Esophagus (tissue), 2 donors: Measurements from ENCODE around the gene LAMA3. TPM values are rescaled to one million over a fixed set of nuclear protein-coding genes. Genes with fewer than 3 reads are reported as not detected.

Experiments used
- H3K27ac ChIP-seq, 2 donors: one replicate each; pipeline ENCODE4 v1.5.1; 2013; ENCODE audit warnings: low read depth in 2 of 2, mild to moderate bottlenecking in 2 of 2, inconsistent platforms in 1 of 2, low read length in 1 of 2, moderate library complexity in 1 of 2
- H3K27me3 ChIP-seq, 2 donors: one replicate each; pipeline ENCODE4 v1.6.1; 2013; ENCODE audit warnings: low read length in 2 of 2, control low read depth in 1 of 2, mild to moderate bottlenecking in 1 of 2; ENCODE audit not compliant: insufficient read depth in 2 of 2, control insufficient read depth in 1 of 2
- H3K36me3 ChIP-seq, 2 donors: one replicate each; pipeline ENCODE4 v1.6.1; 2013; ENCODE audit warnings: low read length in 1 of 2; ENCODE audit not compliant: control insufficient read depth in 2 of 2, insufficient read depth in 2 of 2
- H3K4me1 ChIP-seq, 2 donors: one replicate each; pipeline ENCODE4 v1.6.1; 2013; ENCODE audit warnings: low read length in 1 of 2; ENCODE audit not compliant: control insufficient read depth in 2 of 2, insufficient read depth in 2 of 2
- H3K4me3 ChIP-seq, 2 donors: one replicate each; pipeline ENCODE4 v1.5.1; 2013; ENCODE audit warnings: low read length in 2 of 2, mild to moderate bottlenecking in 2 of 2, low read depth in 1 of 2, moderate library complexity in 1 of 2
- H3K9me3 ChIP-seq, 2 donors: one replicate each; pipeline ENCODE4 v1.6.1; 2013; ENCODE audit warnings: mild to moderate bottlenecking in 2 of 2, low read depth in 1 of 2, low read length in 1 of 2, moderate library complexity in 1 of 2; ENCODE audit not compliant: control insufficient read depth in 2 of 2, insufficient read depth in 1 of 2
- WGBS, 2 donors: extraction: QIAGEN DNeasy Blood & Tissue Kit; methylation state at CpG; one replicate each; pipeline ENCODE4 v1.1.7; 2013; 5-methylcytosine and 5-hydroxymethylcytosine counted together
- polyA plus RNA-seq, 2 donors: library from polyadenylated mRNA; stranded (reverse); fragments of 200-250 nt; gene quantifications; one replicate each; pipeline ENCODE4 v1.2.3, GENCODE V29; 2013
- donor health status: healthy with polysubstance abuse.
- donor health status: Bipolar disorder and iron deficiency.

LAMA3 gene
- polyA plus RNA-seq, 2 donors = 8.0 to 11.5 TPM

- 41 to 64% methylated on average over 1 of the region's 1 CpG for WGBS, 2 donors
- H3K4me1 ChIP-seq = no peaks in the 10 kb centered on the region
- H3K4me3 ChIP-seq = no peak overlapping the region
- no peaks in the 10 kb centered on the region for H3K27me3 ChIP-seq
- H3K9me3 ChIP-seq = no peaks in the 10 kb centered on the region
- H3K27ac ChIP-seq = no peak overlapping the region
- peaks cover 0 to 2% of the 10 kb centered on the region in 2 donors for H3K36me3 ChIP-seq
Measured at GRCh38 chr18:23752796-23753195, 63.5 kb downstream of the LAMA3 start.

GRCh38 chr18:23756590-23757436 is 67.6 kb downstream of the LAMA3 start:
- Histone ChIP-seq H3K36me3 (peaks cover 0 to 2% of the 10 kb centered on the region in 2 donors), H3K27ac (no peak overlapping the region), H3K27me3 (no peaks in the 10 kb centered on the region), H3K9me3 (no peaks in the 10 kb centered on the region), H3K4me1 (no peaks in the 10 kb centered on the region), H3K4me3 (no peak overlapping the region)
- 88% methylated on average over 34 of the region's 34 CpGs for WGBS, 2 donors

DNA sequence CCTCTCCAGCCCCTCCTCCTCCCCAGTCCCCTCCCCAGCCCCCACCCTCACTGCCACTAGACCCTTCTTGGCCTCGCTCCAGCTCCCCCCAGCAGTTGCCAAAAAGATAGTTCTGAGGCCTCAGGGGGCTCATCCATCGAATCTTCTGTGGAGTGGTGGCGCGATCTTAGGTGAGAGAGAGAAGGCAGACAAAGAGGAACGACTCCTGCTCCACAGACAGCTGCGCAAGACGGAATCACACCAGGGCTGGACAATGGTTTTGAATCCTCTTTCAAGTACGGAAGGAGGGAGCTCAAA is 68.1 kb downstream of the LAMA3 start:
- 80 to 82% methylated on average over 8 of the region's 8 CpGs for WGBS, 2 donors
- Histone ChIP-seq H3K4me1 (no peaks in the 10 kb centered on the region), H3K9me3 (no peaks in the 10 kb centered on the region), H3K4me3 (no peak overlapping the region), H3K27me3 (no peaks in the 10 kb centered on the region), H3K27ac (no peak overlapping the region), H3K36me3 (peaks cover 0 to 2% of the 10 kb centered on the region in 2 donors)

DNA sequence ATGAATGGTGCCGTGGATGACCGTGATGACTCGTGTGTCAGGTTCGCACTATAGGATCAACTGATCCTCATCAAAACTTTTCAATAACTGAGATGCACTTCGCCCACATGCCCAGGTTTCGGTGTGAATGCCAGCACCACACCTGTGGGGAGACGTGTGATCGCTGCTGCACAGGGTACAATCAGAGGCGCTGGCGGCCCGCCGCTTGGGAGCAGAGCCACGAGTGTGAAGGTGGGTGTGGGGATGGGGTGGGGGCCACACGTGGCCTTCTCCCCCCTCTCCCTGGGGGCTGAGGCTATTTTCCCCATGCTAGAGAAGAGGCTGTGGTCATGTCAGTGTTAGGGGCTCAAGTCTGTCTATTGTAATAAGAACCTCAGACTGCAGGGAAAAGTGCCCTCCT is 69.0 kb downstream of the LAMA3 start:
- Histone ChIP-seq H3K27me3 (no peaks in the 10 kb centered on the region), H3K4me1 (no peaks in the 10 kb centered on the region), H3K4me3 (no peak overlapping the region), H3K9me3 (no peaks in the 10 kb centered on the region), H3K27ac (no peak overlapping the region), H3K36me3 (peaks cover 0 to 2% of the 10 kb centered on the region in 2 donors)
- 85 to 87% methylated on average over 14 of the region's 14 CpGs for WGBS, 2 donors

- Histone ChIP-seq H3K9me3 (no peaks in the 10 kb centered on the region), H3K27ac (no peak overlapping the region), H3K27me3 (no peaks in the 10 kb centered on the region), H3K4me3 (no peak overlapping the region), H3K36me3 (peaks cover 2 to 3% of the 10 kb centered on the region in 2 donors), H3K4me1 (no peaks in the 10 kb centered on the region)
- WGBS, 2 donors = 91 to 92% methylated on average over 5 of the region's 5 CpGs
Measured at GRCh38 chr18:23761941-23762340, 72.7 kb downstream of the LAMA3 start.

DNA sequence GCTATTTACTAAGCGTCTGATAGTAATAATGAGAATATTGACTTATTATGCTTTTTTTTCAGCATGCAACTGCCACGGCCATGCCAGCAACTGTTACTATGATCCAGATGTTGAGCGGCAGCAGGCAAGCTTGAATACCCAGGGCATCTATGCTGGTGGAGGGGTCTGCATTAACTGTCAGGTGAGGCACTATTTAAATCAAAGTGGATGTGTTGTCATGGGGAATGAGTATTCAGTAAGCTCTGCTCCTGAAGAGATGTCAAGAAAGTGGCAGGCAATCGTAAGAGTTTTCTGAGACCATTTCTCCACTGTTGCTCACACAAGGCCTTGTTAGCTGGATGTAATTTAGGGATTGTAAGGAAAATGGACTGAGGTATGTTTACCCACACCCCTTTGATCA is 74.1 kb downstream of the LAMA3 start:
- Histone ChIP-seq H3K27me3 (no peaks in the 10 kb centered on the region), H3K4me3 (no peak overlapping the region), H3K36me3 (peaks cover 0 to 3% of the 10 kb centered on the region in 2 donors), H3K4me1 (no peaks in the 10 kb centered on the region), H3K9me3 (no peaks in the 10 kb centered on the region), H3K27ac (no peak overlapping the region)
- 94 to 96% methylated on average over 4 of the region's 4 CpGs for WGBS, 2 donors

DNA sequence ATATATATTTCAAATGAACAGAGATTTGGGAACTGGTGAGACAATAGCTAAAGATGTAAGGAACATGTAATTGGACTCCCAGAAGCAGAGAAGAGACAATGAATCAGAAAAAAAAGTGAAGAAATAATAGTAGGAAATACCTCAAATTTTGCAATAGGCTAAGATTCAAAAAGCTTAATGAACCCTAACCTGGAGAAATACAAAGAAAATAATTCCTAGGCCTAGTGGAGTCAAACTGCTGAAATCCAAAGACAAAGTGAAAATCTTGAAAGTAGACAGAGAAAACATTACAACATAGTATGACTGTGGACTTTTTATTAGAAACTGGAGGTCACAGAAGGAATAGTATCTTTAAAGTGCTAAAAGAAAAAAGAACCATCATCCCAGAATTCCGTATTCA is 76.7 kb downstream of the LAMA3 start:
- Histone ChIP-seq H3K4me3 (no peak overlapping the region), H3K4me1 (no peaks in the 10 kb centered on the region), H3K27me3 (no peaks in the 10 kb centered on the region), H3K9me3 (no peaks in the 10 kb centered on the region), H3K27ac (no peak overlapping the region), H3K36me3 (peaks cover 0 to 3% of the 10 kb centered on the region in 2 donors)
- WGBS, 2 donors = 90 to 98% methylated on average over 1 of the region's 1 CpG

DNA sequence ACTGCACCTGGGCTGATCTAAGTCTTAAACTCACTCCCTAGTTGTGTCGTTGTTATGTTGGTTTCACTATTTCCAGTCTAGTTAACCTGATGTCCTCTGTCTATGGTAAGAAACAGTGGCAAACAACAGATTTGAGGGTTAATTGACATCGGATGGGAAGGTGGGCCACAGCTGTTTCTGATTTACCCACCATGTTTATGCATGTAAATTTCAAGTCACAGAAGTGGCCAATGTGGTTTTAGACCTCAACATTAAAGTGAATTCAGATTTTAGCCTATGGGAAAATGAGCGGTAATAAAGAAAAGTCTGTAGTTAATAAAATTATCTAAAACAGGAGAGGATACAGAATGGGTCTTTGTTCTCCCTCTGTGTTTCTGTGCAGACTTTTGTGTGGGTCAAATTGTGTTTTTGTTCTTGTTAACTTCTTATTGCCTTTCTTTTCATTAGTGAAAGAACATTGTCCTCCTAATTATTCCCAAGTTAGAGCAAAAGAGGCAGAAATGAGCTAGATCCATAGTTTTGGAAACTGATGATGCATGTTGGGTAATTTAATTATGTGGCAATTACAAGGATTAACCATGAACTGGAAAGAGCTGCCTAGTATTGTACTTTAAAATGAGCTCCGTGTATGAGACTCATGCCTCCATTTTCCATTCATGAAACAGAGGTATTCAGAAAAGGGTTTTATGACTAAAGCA is 83.2 kb downstream of the LAMA3 start:
- no peaks in the 10 kb centered on the region for H3K27me3 ChIP-seq
- no peak overlapping the region for H3K4me3 ChIP-seq
- 85 to 86% methylated on average over 4 of the region's 4 CpGs for WGBS, 2 donors
- H3K4me1 ChIP-seq = no peaks in the 10 kb centered on the region
- H3K9me3 ChIP-seq = no peaks in the 10 kb centered on the region
- no peak overlapping the region for H3K27ac ChIP-seq
- no peaks in the 10 kb centered on the region for H3K36me3 ChIP-seq

GRCh38 chr18:23776306-23776705 is 87.1 kb downstream of the LAMA3 start:
- H3K9me3 ChIP-seq = no peaks in the 10 kb centered on the region
- H3K4me3 ChIP-seq = no peak overlapping the region
- H3K27ac ChIP-seq = no peak overlapping the region
- WGBS, 2 donors = 78 to 80% methylated on average over 3 of the region's 3 CpGs
- H3K4me1 ChIP-seq = peaks cover 0 to 2% of the 10 kb centered on the region in 2 donors
- H3K27me3 ChIP-seq = no peaks in the 10 kb centered on the region
- no peaks in the 10 kb centered on the region for H3K36me3 ChIP-seq

DNA sequence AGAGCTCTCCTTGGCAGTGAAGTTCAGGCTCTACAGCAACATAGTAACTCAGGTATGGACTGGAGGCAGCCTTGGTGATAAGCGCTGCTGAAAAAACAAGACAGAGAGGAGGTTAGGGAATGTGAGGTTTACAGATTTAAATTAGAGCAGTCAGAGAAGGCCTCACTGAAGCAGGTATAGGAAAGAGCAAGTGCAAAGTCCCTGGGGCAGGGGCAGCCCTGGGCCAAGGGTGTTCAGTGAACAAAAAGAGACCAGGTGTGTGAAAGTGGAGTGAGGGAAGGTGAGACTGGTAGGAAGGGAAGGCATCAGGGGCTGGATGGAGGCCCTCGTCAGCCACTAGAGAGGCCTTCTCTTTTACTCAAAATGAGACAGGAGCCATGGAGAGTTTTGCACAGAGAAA is 89.6 kb downstream of the LAMA3 start:
- no peaks in the 10 kb centered on the region for H3K27me3 ChIP-seq
- no peaks in the 10 kb centered on the region for H3K9me3 ChIP-seq
- WGBS, 2 donors = 95 to 98% methylated on average over 2 of the region's 2 CpGs
- H3K36me3 ChIP-seq = no peaks in the 10 kb centered on the region
- H3K4me3 ChIP-seq = no peak overlapping the region
- no peak overlapping the region for H3K27ac ChIP-seq
- H3K4me1 ChIP-seq = peaks cover 0 to 2% of the 10 kb centered on the region in 2 donors
